Progenitor cell of endocrine pancreas (in vitro differentiated cells): ENCODE results near the gene PCDHGB3. TPM values are rescaled to one million over a fixed set of nuclear protein-coding genes. Genes with fewer than 3 reads are reported as not detected.
A peak's percentile ranks its signal among the peaks of the same experiment; 100 is the strongest.
"Not testable (repeated sequence)": the region's sequence is repeated elsewhere in the genome, so short reads cannot be mapped to it uniquely, and the experiment has no call there.

Source experiments
- DNase-seq: peaks from one replicate; pipeline ENCODE4 v3.0.0; 2021; ENCODE audit warnings: low spot score; ENCODE audit not compliant: unreplicated experiment
- H3K27ac Mint-ChIP-seq: 2 replicates; pipeline ENCODE4 v1.8.0; 2021; ENCODE audit warnings: mild to moderate bottlenecking, moderate library complexity, mixed read lengths
- H3K27me3 Mint-ChIP-seq: 2 replicates; pipeline ENCODE4 v1.8.0; 2021; ENCODE audit warnings: mixed read lengths
- H3K36me3 Mint-ChIP-seq: 2 replicates; pipeline ENCODE4 v1.8.0; 2022; ENCODE audit warnings: mixed read lengths; ENCODE audit not compliant: insufficient read depth
- H3K4me1 Mint-ChIP-seq: 2 replicates; pipeline ENCODE4 v1.8.0; 2021; ENCODE audit warnings: low read depth, mixed read lengths
- H3K4me3 Mint-ChIP-seq: 2 replicates; pipeline ENCODE4 v1.8.0; 2021; ENCODE audit warnings: low read depth, mild to moderate bottlenecking, moderate library complexity, mixed read lengths
- H3K9me3 Mint-ChIP-seq: 2 replicates; pipeline ENCODE4 v1.8.0; 2021; ENCODE audit warnings: low read depth, mixed read lengths
- total RNA-seq: library from RNA; stranded (reverse); gene quantifications from 2 replicates; pipeline ENCODE4 v1.2.1, GENCODE V29; 2021
- TF ChIP-seq, protein P1 (sequence below): fragments of 200-600 bp; sonication (generic); IDR thresholded peaks from one replicate; pipeline ENCODE4 v1.5.0; 2021; ENCODE audit warnings: antibody characterized with exemption, mild to moderate bottlenecking; ENCODE audit not compliant: unreplicated experiment

The PCDHGB3 gene
- total RNA-seq, 1 donor from 2014 or later: 0.60 TPM

DNA sequence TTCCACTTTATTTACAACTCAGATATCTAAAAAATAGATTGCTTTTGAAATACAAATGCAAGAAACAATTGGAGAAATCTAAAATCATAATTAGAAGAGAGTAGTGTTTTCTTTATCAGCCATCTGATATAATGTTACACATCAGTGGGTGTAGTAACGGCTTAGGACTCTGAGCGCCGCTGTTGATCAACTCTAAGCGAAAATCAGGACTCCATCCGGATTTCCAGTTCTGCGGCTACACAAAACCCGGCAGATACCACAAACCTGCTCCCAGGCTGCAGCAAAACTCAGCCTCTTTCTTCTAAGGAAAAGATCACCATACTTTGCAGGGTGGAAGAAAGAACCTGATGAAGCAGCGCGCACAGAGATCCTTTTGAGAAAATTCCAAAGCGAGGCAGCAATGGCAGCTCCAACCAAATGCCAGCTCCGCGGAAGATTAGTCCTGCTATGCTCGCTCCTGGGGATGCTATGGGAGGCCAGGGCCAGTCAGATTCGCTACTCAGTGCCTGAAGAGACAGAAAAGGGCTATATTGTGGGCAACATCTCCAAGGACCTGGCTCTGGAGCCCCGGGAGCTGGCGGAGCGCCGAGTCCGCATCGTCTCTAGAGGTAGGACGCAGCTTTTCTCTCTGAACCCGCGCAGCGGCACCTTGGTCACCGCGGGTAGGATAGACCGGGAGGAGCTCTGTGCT, 32.7 kb downstream of the PCDHGB3 start, which contains the start of gene PCDHGA9:
Gene PCDHGA9 (plus strand): TSS at position 226 of the 691 bp plus-strand sequence. CDS start 175 bp downstream, at position 401.
- TF ChIP-seq, protein P1, sequence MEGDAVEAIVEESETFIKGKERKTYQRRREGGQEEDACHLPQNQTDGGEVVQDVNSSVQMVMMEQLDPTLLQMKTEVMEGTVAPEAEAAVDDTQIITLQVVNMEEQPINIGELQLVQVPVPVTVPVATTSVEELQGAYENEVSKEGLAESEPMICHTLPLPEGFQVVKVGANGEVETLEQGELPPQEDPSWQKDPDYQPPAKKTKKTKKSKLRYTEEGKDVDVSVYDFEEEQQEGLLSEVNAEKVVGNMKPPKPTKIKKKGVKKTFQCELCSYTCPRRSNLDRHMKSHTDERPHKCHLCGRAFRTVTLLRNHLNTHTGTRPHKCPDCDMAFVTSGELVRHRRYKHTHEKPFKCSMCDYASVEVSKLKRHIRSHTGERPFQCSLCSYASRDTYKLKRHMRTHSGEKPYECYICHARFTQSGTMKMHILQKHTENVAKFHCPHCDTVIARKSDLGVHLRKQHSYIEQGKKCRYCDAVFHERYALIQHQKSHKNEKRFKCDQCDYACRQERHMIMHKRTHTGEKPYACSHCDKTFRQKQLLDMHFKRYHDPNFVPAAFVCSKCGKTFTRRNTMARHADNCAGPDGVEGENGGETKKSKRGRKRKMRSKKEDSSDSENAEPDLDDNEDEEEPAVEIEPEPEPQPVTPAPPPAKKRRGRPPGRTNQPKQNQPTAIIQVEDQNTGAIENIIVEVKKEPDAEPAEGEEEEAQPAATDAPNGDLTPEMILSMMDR: no peak
- no peak within 1 kb of the TSS for H3K4me3 Mint-ChIP-seq
- H3K4me1 Mint-ChIP-seq: no peaks in the 10 kb centered on the region
- H3K36me3 Mint-ChIP-seq: peaks cover 41% of the 10 kb centered on the region
- H3K9me3 Mint-ChIP-seq: peaks cover 45% of the 10 kb centered on the region
- H3K27ac Mint-ChIP-seq: no peak within 1 kb of the TSS
- no peaks in the 10 kb centered on the region for H3K27me3 Mint-ChIP-seq
- DNase-seq: no peak

- no peak for DNase-seq
- Mint-ChIP-seq H3K27me3 (no peaks in the 10 kb centered on the region), H3K27ac (no peak overlapping the region), H3K4me1 (peaks cover 2% of the 10 kb centered on the region), H3K4me3 (no peak overlapping the region), H3K36me3 (peaks cover 45% of the 10 kb centered on the region), H3K9me3 (peaks cover 48% of the 10 kb centered on the region)
- TF ChIP-seq, protein P1: no peak
Measured at GRCh38 chr5:141403387-141403786, 33.3 kb downstream of the PCDHGB3 start.

DNA sequence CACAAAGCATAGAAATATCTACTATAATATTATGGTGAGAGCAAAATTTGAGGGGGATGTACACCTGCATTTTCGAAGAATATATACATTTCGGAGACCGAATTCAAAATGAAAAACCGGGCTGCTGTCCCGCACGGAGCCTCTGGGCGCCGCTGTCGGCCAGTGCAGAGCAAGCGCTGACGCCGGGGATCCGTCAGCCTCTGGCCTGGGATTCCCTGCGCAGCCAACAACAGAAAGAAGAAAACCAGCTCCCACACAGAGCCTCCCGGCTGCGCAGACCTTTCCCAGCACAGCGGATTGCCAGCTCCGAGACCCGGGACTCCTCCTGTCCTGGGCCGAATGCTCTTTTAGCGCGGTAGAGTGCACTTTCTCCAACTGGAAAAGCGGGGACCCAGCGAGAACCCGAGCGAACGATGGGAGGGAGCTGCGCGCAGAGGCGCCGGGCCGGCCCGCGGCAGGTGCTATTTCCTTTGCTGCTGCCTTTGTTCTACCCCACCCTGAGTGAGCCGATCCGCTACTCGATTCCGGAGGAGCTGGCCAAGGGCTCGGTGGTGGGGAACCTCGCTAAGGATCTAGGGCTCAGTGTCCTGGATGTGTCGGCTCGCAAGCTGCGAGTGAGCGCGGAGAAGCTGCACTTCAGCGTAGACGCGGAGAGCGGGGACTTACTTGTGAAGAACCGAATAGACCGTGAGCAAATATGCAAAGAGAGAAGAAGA, 37.9 kb downstream of the PCDHGB3 start, which contains the start of gene PCDHGB6:
Gene PCDHGB6 (plus strand): TSS at position 232 of the 716 bp plus-strand sequence. CDS start 182 bp downstream, at position 414.
- H3K4me3 Mint-ChIP-seq: peak within 1 kb of the TSS; percentile 86
- peaks cover 43% of the 10 kb centered on the region for H3K9me3 Mint-ChIP-seq
- peak; percentile 51 for DNase-seq
- TF ChIP-seq, protein P1: peak; percentile 74
- peaks cover 47% of the 10 kb centered on the region for H3K36me3 Mint-ChIP-seq
- not testable (repeated sequence) for H3K4me1 Mint-ChIP-seq, H3K27me3 Mint-ChIP-seq
- H3K27ac Mint-ChIP-seq: peak within 1 kb of the TSS; percentile 98

GRCh38 chr5:141409598-141410306, 39.7 kb downstream of the PCDHGB3 start:
- peak overlapping the region; percentile 93 for H3K27ac Mint-ChIP-seq
- TF ChIP-seq, protein P1: no peak
- H3K4me1 Mint-ChIP-seq: peaks cover 2% of the 10 kb centered on the region
- peaks cover 44% of the 10 kb centered on the region for H3K9me3 Mint-ChIP-seq
- no peak for DNase-seq
- H3K4me3 Mint-ChIP-seq: no peak overlapping the region
- peaks cover 57% of the 10 kb centered on the region for H3K36me3 Mint-ChIP-seq
- H3K27me3 Mint-ChIP-seq: no peaks in the 10 kb centered on the region

DNA sequence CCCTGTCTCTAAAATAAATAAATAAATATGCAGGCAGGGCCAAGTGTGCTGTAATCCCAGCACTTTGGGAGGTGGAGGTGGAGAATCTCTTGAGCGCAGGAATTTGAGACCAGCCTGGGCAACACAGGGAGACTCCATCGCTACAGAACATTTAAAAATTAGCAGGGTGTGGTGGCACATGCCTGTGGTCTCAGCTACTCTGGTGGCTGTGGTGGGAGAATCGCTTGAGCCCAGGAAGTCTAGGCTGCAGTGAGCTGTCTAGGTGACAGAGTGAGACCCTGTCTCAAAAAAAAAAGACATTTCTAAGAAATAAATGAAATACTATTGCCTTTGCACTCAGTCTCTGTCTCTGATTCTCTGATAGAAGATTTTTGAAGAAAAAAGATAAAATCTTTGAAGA, 41.5 kb downstream of the PCDHGB3 start:
- Mint-ChIP-seq H3K4me3 (no peak overlapping the region), H3K27me3 (no peaks in the 10 kb centered on the region), H3K27ac (no peak overlapping the region), H3K4me1 (peaks cover 2% of the 10 kb centered on the region), H3K36me3 (peaks cover 62% of the 10 kb centered on the region), H3K9me3 (peaks cover 48% of the 10 kb centered on the region)
- TF ChIP-seq, protein P1: no peak
- no peak for DNase-seq
